Measurements from ENCODE around the gene CECR2.
"Not testable (repeated sequence)": the region's sequence is repeated elsewhere in the genome, so short reads cannot be mapped to it uniquely, and the experiment has no call there.

Gene CECR2

DNA sequence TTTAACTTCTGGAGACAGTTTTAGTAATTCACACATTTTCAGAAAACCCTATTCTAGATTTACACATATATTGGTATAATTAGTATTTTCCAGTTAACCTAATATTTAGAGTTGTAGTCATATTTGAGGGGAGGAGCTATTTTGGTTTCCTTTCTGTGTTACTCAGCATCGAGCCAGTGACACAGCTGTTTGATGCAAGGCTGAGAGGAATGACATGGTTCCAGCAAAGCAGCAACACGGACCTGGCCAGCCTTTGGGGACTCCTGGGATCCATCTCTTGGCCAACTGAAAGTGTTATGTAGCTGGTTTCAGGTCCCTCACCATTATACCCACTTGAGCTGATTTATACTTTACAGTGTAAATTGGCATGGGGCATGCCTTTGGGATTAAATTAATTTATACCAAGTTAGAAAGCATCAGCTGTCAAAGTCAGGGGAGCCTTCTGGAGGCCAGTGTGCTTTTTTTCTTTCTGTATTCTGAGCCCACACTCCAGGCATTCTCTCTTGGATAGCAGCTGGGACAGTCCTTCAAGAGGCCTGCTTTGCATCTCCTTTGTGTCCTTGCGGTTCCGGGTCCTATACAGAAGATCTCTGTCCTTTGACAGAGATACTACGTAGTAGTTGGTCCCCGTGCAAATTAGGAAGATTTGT, 102.8 kb downstream of the CECR2 start:
- DNase-seq: no peak

DNA sequence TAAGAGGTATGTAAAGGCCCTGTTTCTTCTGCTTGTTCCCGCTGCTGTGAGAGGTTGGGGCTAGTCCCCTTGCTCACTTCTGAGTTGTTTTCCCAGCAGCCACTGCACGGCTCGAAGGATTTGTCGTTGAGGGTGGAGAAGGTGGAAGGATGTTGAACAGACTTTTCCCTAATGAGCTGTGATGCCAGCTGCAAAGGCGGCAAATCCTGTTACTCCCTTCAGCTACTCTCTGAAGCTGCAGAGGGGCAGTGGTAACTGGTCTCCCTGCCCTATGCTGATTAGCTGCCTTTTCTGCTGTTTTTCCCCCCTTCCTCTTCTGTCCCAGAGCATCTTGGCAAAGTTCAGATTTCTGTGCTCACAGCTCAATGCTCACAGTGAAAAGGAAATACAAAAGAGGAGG, 103.7 kb downstream of the CECR2 start:
- no peak for DNase-seq

DNA sequence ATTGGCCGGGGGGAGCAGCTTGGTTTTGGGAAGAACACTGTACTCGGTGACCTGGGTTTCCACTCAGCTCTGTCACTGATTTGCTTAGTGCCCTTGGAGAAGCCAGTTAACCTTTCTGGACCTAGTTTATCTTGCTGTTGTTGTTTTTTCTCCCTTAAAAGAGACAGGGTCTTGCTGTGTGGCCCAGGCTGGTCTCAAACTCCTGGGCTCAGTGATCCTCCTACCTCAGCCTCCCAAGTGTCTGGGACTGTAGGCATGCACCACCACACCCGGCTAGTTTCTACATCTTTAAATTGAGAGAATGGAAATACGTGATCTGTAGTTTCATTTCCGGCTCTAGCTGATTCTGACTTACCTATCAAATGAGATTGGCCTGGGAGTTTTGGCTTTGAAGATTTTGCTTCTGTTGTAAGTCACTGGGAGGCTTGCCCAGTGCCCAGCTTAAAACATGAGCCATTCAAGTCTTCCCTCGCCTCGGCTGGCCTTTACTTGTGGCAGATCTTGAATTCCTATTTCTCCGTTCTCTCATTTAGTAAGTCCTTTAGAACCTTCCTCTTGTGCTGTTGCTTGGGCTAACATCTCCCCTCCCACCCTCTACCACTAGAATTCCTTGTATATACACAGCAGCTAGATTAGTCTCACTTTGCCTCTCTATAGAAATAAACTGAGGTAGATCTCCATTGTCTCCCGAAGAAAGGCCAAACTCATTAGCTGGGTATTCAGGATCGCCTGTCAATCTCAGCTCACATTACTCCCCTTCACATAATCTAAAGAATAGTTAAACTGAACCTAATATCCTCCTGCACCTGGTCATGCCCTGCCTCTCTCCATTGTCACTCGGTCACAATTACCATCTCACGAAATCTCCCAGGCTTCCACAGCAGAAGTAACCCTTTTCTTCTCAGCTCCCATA, 106.3 kb downstream of the CECR2 start:
- DNase-seq: no peak

DNA sequence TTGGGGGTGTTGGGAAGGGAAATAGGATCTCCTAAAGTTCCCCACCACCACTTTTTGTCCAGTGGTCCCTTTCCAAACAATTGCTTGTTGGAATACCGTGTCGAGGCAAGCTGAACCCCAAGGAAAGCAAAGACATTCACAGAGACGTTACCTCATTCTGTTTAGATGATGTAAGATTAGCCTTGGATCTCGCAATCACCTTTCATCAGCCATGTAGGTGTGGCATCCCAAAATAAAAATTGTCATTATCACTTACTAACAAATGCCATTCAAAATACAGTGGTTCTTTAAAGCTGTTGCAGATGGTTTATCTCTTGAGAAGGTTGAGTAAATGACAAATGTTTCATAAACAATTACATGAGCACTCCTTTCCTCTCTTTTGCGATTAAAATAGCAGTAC, 107.6 kb downstream of the CECR2 start:
- DNase-seq: no peak

DNA sequence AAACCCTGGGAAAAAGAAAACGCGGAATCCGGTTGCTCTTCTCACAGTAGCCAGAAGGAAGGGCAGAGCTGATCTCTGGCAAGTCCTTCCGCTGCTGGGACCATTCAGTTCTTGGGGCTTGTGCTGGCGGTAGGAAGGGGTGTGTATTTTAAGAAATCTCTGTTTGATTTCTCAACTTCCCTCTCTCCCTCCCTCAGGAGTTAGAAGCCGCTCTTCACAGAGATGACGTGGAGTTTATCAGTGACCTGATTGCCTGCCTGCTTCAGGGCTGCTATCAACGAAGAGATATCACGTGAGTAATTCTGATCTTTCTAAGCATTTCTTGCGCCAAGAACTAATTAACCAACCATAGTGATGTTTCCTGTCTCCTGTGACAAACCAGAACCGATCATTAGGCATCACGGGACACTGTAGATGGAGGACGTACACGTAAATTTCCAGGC, 108.2 kb downstream of the CECR2 start:
- DNase-seq: peak in 1 of 2 experiments; percentile 2

DNA sequence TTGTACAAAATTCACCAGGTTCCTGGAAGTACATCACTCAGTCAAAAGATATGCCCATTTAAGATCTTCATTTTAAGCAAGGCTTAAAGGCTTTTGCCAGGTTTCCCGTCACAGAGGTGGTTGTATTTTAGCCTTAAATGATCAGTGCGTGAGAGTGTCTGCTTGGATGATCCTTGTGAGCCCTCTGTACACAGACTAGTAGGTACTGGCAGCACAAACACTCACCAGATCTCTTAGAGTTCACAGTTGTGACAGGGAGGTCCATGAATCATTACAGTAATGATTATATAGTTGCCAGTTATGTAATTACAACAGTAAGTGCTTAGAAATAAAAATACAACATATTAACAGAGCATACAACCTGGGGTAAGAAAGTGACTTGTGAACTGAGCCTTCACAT, 109.9 kb downstream of the CECR2 start:
- DNase-seq: no peak

DNA sequence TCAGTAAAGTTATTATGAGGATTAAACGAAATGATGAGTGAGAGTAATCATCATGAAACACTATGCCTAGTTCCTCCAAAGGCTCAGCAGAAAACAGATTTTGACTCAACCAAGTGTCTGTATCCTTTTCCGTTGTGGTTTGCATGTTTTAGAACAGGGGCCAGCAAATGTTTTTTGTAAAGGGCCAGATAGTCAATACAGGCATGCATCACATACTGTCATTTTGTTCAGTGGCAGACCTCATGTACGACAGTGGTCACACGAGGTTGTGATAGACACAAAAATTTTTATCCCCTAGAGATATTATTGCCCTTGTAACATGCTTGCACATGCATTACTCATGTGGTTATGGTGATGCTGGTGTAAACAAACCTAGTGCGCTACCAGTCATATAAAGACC, 112.2 kb downstream of the CECR2 start:
- no peak for DNase-seq

DNA sequence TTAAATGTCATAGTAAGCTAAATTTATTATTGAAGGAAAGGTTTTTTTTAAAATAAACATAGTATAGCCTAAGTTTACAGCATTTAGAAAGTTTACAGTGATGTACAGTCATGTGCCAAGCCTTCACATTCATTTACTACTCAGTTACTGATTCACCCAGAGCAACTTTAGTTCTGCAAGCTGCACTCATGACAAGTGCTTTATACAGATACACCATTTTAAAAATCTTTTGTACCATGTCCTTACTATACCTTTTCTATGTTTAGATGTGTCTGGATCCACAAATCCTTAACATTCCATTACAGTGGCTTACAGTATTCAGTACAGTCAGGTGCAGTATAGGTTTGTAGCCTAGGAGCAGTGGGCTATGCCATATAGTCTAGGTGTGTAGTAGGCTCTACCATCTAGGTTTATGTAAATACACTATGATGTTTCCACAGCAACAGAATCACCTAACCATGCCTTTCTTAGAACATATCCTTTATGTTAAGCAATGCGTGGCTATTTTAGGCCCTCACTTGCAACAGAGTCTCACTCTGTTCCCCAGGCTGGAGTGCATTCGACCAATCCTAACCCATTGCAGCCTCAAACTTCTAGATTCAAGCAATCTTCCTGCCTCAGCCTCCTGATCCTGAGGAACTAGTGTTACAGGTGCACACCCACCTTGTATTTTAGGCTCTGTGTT, 114.6 kb downstream of the CECR2 start:
- DNase-seq: peak in 1 of 2 experiments; percentile 3

DNA sequence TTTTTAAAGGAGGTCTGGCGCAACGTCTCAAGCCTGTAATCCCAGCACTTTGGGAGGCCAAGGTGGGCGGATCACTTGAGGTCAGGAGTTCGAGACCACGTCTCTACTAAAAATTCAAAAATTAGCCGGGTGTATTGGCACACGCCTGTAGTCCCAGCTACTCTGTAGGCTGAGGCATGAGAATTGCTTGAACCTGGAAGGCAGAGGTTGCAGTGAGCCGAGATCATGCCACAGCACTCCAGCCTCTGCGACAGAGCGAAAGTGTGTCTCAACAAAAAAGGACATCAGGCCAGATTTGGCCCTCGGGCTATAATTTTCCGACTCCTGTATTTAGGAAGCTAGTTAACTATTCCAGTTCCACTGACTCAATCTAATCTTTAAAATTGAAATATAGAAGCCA, 115.3 kb downstream of the CECR2 start:
- DNase-seq: no peak

DNA sequence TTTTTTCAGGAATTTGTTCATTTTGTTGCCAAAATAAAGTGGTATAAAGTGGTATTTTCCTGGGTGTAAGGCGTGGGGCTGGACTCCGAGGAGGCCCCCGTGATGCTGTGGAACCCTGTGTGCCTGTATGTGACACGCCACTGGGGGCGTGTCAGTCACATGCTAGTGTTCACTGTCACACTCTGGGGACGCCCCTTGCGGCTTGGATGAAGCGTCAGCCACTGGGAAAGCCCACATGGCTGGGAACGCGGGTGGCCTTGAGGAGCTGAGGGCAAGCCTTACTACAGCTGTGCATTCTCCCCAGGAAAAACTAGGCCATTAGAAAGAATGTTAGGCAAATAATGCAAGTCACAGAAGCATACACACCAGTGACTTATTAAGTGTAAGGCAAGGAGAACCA, 117.1 kb downstream of the CECR2 start:
- DNase-seq: no peak

DNA sequence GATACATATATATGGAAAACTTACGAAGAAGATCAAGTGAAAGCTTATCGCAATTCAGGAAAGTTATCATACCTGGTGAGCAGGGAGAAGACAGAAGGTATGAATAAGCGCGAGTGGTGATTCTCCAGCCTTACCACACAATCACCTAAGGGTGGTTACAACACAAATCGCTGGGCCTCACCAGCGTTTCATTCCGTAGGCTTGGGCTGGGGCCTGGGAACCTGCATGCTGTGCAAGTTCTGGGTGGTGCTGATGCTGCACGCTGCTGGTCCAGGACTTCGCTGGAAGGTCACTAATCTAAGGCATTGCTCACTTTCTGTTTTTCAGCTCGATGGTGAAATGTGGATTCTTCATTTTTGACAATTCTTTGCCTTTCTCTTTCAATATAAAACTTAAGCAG, 117.5 kb downstream of the CECR2 start:
- DNase-seq: no peak

DNA sequence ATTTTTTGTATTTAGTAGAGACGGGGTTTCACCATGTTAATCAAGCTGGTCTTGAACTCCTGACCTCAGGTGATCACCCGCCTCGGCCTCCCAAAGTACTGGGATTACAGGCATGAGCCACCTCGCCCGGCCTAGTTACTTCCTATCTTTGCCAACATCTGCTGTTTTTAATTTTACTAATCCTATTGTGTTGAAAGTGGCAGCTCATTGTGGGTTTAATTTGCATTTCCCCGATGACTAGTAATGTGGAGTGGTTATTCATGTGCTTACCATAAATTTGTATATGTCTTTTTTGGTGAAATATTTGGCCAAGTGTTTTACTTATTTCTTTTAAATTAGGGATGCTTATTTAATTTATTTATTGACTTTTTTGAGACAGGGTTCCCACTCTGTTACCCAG, 119.8 kb downstream of the CECR2 start:
- DNase-seq: no peak

DNA sequence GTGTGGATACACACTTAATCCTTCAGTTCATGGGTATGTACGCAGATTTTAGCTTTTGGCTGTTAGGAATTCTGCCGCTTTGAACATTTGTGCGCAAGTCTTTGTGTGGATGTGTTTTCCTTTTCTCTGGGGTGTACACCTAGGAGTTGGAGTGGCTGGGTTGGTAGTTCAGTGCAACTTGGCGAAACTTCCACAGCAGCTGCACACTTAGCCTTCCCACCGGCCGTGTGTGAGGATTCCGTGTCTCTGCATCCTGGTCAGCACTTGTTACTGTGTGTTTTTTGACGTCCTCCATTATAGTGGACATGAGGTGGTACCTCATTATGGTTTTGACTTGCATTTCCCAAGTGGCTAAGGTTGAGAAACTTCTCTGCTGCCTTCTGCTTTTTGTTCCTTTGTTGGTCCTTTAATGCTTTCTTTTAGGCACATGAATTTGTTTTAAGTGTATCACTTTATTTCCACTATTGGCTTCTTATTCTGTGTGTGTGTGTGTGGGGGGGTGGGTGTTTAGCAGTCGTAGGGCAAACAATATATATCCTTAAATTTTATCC, 121.9 kb downstream of the CECR2 start:
- DNase-seq: no peak

DNA sequence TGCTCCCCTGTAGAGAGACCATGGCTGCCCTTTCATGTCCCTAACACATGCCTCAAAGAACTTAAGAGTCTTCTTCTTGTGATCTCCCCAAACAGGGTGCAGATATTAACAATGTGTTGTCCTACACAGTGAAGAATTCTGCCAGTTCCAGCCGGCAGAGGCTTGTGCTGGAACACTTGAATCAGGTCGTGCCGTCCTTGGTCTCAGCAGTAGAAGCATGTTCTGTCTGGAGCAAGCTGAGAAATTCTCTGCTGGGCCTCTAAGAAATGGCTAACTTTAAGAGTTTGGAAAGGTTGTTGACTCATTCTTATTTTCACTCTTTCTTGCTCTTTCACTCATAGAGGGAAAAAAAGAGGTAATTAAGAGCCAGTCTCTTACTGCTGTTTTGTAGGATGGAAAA, 123.0 kb downstream of the CECR2 start:
- DNase-seq: no peak

DNA sequence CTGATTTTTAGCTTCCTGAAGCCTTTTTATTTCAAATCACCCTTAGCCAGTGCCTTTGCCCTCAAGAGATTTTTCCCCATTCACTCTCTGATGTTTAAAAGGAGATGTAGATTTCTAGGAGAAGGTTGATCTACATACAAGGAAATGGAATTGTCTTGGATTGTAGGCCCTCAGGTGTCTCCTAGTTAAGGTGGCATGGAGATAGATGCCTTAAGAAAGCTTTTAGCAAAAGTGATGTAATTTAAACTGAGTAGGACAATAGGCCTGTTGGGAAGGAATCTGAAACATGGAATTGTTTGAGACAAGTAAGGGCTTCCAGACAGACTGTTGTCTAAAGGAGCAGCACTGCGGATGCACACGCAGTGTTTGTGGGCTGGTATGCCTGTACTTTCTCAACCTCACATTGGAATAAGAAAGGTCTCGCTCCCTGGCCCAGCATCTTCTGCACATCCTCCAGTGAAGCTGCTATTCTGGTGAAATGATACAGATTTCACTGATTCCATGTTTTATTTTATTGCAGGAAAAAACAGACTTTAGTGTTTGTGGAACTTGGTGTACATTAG, 124.2 kb downstream of the CECR2 start:
- no peak for DNase-seq

DNA sequence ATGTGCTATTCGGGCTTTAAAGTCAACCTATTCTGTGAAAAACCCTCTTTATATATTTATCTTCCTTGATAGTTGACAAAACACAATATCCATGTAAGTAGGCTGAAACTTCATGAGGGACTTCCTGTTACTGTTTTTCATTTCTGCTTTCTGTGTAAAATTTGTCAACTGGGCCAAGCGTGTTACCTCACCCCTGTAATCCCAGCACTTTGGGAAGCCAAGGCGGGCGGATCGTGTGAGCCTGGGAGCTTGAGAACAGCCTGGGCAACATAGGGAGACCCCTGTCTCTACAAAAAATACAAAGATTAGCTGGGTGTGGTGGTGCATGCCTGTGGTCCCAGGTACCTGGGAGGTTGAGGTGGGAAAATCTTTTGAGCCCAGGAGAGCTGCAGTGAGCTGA, 127.6 kb downstream of the CECR2 start:
- DNase-seq: no peak

DNA sequence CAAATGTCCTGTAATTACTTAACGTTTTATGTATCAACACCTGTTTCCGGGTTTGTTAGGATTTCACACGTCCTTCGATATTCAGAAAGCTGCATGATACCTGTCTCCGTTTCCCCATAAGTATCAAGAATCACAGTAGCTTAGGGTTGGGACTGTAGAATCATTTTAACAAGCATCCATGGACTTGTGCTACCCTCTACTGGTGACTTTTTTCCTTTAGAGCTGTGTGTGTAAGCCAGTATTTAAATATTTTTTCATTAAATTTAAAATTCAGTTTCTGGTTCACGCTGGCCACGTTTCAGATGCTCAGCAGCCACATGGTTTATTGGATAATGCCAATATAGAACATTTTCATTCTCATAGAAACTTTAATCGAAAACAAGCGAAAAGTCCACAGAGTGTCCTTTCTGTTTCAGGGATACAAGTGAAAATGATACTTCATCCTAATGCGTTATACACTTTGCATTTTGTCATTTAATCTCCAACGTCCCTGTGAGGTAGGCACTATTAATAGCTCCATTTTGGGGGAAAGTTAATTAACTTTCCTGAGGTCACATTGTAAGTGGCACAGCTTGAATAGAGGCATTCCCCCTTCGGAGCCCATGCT, 132.5 kb downstream of the CECR2 start:
- DNase-seq: peak; percentile 57 to 58

DNA sequence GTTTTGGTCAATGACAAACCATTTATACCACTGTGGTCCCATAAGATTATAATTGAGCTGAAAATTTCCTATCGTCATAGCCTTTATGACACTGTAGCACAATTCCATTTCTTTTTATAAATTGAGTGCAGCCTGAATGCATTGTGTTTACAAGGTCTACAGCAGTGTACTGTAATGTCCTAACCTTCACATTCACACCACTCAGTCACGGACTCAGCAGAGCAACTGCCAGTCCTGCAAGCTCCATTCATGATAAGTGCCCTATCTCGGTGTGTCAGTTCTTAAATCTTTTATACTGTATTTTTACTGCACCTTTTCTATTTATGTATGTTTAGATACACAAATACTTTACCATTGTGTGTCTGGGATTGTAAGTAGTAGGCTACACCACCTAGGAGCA, 138.8 kb downstream of the CECR2 start:
- no peak for DNase-seq

DNA sequence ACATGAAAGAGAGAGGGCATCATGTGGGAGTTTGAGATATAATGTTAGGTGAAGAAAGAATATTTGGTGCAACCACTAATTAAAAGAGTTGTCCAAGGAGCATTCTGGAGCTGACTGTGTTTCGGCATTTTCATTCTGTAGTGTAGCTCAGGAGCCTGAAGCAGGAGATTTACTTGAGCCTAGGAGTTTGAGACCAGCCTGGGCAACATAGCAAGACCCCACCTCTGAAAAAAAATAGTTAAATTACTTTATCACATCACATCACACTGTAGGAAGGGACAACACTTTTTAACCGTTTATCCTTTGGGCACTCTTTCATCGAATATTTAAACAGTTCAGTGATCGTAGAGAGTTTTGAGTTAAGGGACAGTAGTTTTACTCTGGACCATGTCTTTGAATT, 143.7 kb downstream of the CECR2 start:
- DNase-seq: no peak

DNA sequence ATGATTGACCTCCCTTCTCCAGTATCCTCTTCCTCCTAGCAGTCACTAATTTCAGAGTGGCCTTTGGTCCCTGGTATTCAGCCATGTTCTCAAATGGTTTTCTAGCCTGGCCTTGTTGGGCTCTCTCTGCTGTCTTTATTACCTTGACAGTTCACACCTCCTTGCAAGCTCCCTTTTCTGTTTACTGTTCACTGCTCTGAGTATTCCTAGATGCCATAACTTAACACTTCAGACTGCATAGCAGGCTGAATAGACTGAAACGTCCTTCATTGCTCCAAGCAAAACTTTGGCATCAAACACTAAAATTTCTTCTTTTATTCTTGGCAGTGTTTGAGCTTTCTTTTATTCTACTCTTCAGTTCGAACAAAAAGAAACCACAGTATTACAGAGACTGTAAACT, 144.4 kb downstream of the CECR2 start:
- DNase-seq: no peak

DNA sequence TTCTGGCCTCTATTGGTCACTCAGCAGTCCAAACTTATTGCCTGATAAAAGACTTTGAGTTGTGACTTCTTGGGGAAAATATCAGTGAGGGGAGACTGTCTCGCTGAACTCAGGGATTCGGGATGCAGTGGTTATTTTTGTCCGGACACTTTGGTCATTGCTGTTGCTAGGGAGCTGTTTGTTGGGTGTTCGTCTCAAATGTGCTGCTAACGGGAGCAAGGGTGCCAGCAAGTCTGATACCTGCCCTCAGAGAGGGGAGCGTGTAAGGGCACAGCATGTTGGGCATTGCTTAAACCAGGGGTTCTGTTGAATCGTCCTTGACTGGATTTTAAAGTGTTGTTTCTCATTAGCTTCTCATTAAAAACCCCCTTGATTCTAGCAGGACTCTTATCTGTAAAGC, 144.8 kb downstream of the CECR2 start:
- no peak for DNase-seq

DNA sequence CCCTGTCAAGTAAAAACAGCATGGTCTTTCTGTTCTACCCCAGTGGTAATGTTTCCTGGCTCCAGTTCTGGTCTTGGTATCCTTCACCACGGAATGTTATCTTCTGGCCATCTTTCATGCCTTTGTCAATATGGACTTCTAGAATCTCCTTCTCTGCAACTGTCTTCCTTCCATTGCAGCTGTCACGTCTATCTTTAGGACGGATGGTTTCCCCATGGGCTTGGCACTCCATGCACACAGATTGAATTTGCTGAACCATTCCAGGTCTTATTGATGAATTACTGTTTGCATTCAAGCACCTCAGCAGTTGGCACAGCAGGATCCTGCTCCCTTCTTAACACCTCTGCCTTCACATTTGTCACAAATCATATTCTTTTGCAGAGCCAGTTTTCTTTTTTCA, 149.1 kb downstream of the CECR2 start:
- DNase-seq: no peak

DNA sequence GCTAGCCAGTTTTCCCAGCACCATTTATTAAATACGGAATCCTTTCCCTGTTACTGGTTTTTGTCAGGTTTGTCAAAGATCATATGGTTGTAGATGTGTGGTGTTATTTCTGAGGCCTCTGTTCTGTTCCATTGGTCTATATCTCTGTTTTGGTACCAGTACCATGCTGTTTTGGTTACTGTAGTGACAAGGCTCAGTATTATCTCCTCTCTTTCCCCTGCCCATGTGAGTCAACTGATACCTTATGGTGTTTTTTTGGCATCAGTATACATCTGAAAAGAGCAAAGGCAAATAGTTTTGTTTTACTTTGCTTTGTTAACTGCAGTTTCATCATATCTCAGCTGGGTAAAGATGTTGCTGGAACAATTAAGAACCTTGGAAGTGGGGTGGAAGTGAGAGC, 152.7 kb downstream of the CECR2 start:
- not testable (repeated sequence) for DNase-seq

Measured in AML-193 (cell line).